Measurements from ENCODE around the gene CLK4.

CLK4 gene

GRCh38 chr5:178626484-178627258 is at the start of gene CLK4:
Gene CLK4 (minus strand): TSS chr5:178627050. CDS start chr5:178623416, 3,634 bp downstream.
- peak; percentile 87 to 97 for DNase-seq (ENCODE audit: extremely low read depth in 1 of 2, low read depth in 1 of 2)

- DNase-seq (ENCODE audit: extremely low read depth in 1 of 2, low read depth in 1 of 2), result no peak
Observed at GRCh38 chr5:178675922-178676321, 49.1 kb upstream of the CLK4 start.

- no peak for DNase-seq (ENCODE audit: extremely low read depth in 1 of 2, low read depth in 1 of 2)
Observed at GRCh38 chr5:178674334-178674733, 47.5 kb upstream of the CLK4 start.

GRCh38 chr5:178673801-178674295 is 47.0 kb upstream of the CLK4 start:
- DNase-seq (ENCODE audit: extremely low read depth in 1 of 2, low read depth in 1 of 2), result no peak

- DNase-seq (ENCODE audit: extremely low read depth in 1 of 2, low read depth in 1 of 2), result no peak
Observed at GRCh38 chr5:178672630-178673029, 45.8 kb upstream of the CLK4 start.

- DNase-seq (ENCODE audit: extremely low read depth in 1 of 2, low read depth in 1 of 2), result no peak
Observed at GRCh38 chr5:178671602-178672144, 44.8 kb upstream of the CLK4 start.

- no peak for DNase-seq (ENCODE audit: extremely low read depth in 1 of 2, low read depth in 1 of 2)
Observed at GRCh38 chr5:178670351-178670885, 43.6 kb upstream of the CLK4 start.

GRCh38 chr5:178668579-178668978 is 41.7 kb upstream of the CLK4 start:
- DNase-seq (ENCODE audit: extremely low read depth in 1 of 2, low read depth in 1 of 2), result no peak

- DNase-seq (ENCODE audit: extremely low read depth in 1 of 2, low read depth in 1 of 2), result no peak
Observed at GRCh38 chr5:178667688-178668087, 40.8 kb upstream of the CLK4 start.

GRCh38 chr5:178667101-178667500 is 40.3 kb upstream of the CLK4 start:
- no peak for DNase-seq (ENCODE audit: extremely low read depth in 1 of 2, low read depth in 1 of 2)

GRCh38 chr5:178664141-178664540 is 37.3 kb upstream of the CLK4 start:
- DNase-seq (ENCODE audit: extremely low read depth in 1 of 2, low read depth in 1 of 2), result no peak

GRCh38 chr5:178662541-178662860 is 35.7 kb upstream of the CLK4 start:
- DNase-seq (ENCODE audit: extremely low read depth in 1 of 2, low read depth in 1 of 2), result no peak

GRCh38 chr5:178661836-178662540 is 35.1 kb upstream of the CLK4 start:
- no peak for DNase-seq (ENCODE audit: extremely low read depth in 1 of 2, low read depth in 1 of 2)

- no peak for DNase-seq (ENCODE audit: extremely low read depth in 1 of 2, low read depth in 1 of 2)
Observed at GRCh38 chr5:178651046-178651810, 24.4 kb upstream of the CLK4 start.

GRCh38 chr5:178650214-178650613 is 23.4 kb upstream of the CLK4 start:
- DNase-seq (ENCODE audit: extremely low read depth in 1 of 2, low read depth in 1 of 2), result no peak

GRCh38 chr5:178649580-178649979 is 22.7 kb upstream of the CLK4 start:
- no peak for DNase-seq (ENCODE audit: extremely low read depth in 1 of 2, low read depth in 1 of 2)

- no peak for DNase-seq (ENCODE audit: extremely low read depth in 1 of 2, low read depth in 1 of 2)
Observed at GRCh38 chr5:178644826-178645545, 18.1 kb upstream of the CLK4 start.

GRCh38 chr5:178642351-178642909 is 15.6 kb upstream of the CLK4 start:
- no peak for DNase-seq (ENCODE audit: extremely low read depth in 1 of 2, low read depth in 1 of 2)

- DNase-seq (ENCODE audit: extremely low read depth in 1 of 2, low read depth in 1 of 2), result no peak
Observed at GRCh38 chr5:178641711-178642110, 14.9 kb upstream of the CLK4 start.

Data from activated CD8-positive, alpha-beta memory T cell treated with anti-CD3 and anti-CD28 coated beads for 1 hour (primary cell).